ENCODE results near the gene NOC2L.

DNA sequence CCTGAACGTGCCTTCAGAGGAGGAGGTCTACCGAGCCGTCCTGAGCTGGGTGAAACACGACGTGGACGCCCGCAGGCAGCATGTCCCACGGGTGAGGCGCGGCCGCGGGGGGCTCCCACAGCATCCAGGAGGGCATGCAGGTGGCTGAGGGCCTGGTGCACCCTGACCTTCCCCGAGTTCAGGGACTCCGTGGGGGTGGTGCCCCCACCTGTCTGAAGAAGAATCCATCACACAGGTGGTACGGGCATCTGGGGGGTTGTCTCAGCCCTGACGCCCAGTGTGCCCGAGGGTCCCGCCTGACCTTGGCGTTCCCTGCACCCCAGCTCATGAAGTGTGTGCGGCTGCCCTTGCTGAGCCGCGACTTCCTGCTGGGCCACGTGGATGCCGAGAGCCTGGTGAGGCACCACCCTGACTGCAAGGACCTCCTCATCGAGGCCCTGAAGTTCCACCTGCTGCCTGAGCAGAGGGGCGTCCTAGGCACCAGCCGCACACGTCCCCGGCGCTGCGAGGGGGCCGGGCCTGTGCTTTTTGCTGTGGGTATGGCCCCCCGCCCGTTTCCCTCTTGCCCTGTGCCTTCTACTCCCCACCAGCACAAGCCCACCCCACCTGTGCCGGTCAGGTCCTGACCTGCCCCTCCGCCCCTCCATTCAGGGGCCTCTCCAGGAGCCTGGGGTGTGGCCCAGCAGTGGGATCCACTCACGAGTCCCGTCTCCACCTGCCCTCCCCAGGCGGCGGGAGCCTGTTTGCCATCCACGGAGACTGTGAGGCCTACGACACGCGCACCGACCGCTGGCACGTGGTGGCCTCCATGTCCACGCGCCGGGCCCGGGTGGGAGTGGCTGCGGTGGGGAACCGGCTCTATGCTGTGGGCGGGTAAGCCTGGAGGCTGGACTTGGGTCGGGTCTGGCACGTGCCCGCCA lies 3.6 kb upstream of the NOC2L start:
- TF ChIP-seq, protein P1, sequence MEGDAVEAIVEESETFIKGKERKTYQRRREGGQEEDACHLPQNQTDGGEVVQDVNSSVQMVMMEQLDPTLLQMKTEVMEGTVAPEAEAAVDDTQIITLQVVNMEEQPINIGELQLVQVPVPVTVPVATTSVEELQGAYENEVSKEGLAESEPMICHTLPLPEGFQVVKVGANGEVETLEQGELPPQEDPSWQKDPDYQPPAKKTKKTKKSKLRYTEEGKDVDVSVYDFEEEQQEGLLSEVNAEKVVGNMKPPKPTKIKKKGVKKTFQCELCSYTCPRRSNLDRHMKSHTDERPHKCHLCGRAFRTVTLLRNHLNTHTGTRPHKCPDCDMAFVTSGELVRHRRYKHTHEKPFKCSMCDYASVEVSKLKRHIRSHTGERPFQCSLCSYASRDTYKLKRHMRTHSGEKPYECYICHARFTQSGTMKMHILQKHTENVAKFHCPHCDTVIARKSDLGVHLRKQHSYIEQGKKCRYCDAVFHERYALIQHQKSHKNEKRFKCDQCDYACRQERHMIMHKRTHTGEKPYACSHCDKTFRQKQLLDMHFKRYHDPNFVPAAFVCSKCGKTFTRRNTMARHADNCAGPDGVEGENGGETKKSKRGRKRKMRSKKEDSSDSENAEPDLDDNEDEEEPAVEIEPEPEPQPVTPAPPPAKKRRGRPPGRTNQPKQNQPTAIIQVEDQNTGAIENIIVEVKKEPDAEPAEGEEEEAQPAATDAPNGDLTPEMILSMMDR (IDR thresholded peaks at IDR 0.05; ENCODE audit: extremely low read depth in 1 of 2, insufficient read depth in 1 of 2, low read depth in 1 of 2, low read length in 2 of 2), result no peak
- TF ChIP-seq POLR2A (IDR thresholded peaks at IDR 0.05; ENCODE audit: low read depth, low read length) (no peak), EZH2 (IDR thresholded peaks at IDR 0.05; ENCODE audit: borderline replicate concordance, low read depth, low read length, severe bottlenecking) (no peak), FOS (IDR thresholded peaks at IDR 0.05; ENCODE audit: borderline replicate concordance, insufficient read depth, low read length) (no peak), MYC (IDR thresholded peaks at IDR 0.05; ENCODE audit: low read depth, low read length) (no peak), POLR2AphosphoS5 (IDR thresholded peaks at IDR 0.05; ENCODE audit: insufficient read depth, low read depth, low read length) (no peak)
- TF ChIP-seq, protein P2, sequence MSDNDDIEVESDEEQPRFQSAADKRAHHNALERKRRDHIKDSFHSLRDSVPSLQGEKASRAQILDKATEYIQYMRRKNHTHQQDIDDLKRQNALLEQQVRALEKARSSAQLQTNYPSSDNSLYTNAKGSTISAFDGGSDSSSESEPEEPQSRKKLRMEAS (IDR thresholded peaks at IDR 0.05; ENCODE audit: insufficient read depth, insufficient read length), result no peak

Data from endothelial cell of umbilical vein (primary cell).